Ovary (tissue), 9 donors: ENCODE results near the gene MPP2. TPM values are rescaled to one million over a fixed set of nuclear protein-coding genes. Genes with fewer than 3 reads are reported as not detected.
"Not testable (repeated sequence)": the region's sequence is repeated elsewhere in the genome, so short reads cannot be mapped to it uniquely, and the experiment has no call there.

Experiments
- DNase-seq, 5 donors: peaks; one replicate each; pipeline ENCODE4 v3.0.0-alpha.2; 2019 to 2020
- H3K27ac ChIP-seq, 2 donors: fragments of 200-600 bp; one replicate each; pipeline versions ENCODE4 v1.5.1 to v1.8.0; 2019 to 2022
- H3K27me3 ChIP-seq: fragments of 200-600 bp; one replicate; pipeline ENCODE4 v1.8.0; 2022
- H3K36me3 ChIP-seq: fragments of 200-600 bp; sonication (generic); one replicate; pipeline ENCODE4 v1.5.1; 2019
- H3K4me1 ChIP-seq: one replicate; pipeline ENCODE4 v1.8.1; 2013; ENCODE audit warnings: mild to moderate bottlenecking, moderate library complexity; ENCODE audit not compliant: insufficient read depth
- H3K4me3 ChIP-seq: fragments of 200-600 bp; sonication (generic); one replicate; pipeline ENCODE4 v1.5.1; 2017
- H3K9me3 ChIP-seq, 2 donors: fragments of 200-600 bp in 1 of 2; sonication (generic) in 1 of 2; one replicate each; pipeline versions ENCODE4 v1.5.1 to v1.8.1; 2013 to 2019; ENCODE audit warnings: mild to moderate bottlenecking in 1 of 2, moderate library complexity in 1 of 2
- EP300 ChIP-seq: sonication (generic); formaldehyde crosslinking; IDR thresholded peaks from one replicate; pipeline ENCODE4 v1.6.1; 2017; ENCODE audit warnings: antibody characterized with exemption
- POLR2A ChIP-seq: fragments of 450-650 bp; IDR thresholded peaks from one replicate; pipeline ENCODE4 v1.6.1; 2017; ENCODE audit warnings: antibody characterized with exemption, mild to moderate bottlenecking, moderate library complexity
- WGBS, 3 donors: extraction: QIAGEN DNeasy Blood & Tissue Kit in 1 of 3; methylation state at CpG; one replicate each; pipeline versions ENCODE4 v1.1.5 to v1.1.7; 2013 to 2017; 5-methylcytosine and 5-hydroxymethylcytosine counted together
- intact Hi-C, 4 donors: fragments of 100-400 bp; cut with DNase I; formaldehyde crosslinking; loops; one replicate each; pipeline versions ENCODE4 v1.11.0 to v1.15.1; 2022 to 2023
- polyA plus RNA-seq, 2 donors: library from polyadenylated mRNA; stranded (reverse); fragments of 200-250 nt in 1 of 2; fragments of 350-450 nt in 1 of 2; fragmentation: Illumina TruSeq in 1 of 2; extraction: RNeasy Lipid Tissue Mini Kit (QIAGEN cat#74804) in 1 of 2; gene quantifications; one replicate each; pipeline ENCODE4 v1.2.3, GENCODE V29; 2013 to 2014
- total RNA-seq, 7 donors: library from RNA; depleted of rRNA in 2 of 7; stranded (reverse); fragments of >200 nt in 2 of 7; fragmentation: NEBNext Ultra II Directional in 3 of 7; extraction: Animal tissue kit (Norgen Biotek cat#: 25700) in 3 of 7; gene quantifications; one replicate each; pipeline versions ENCODE4 v1.1.0 to v1.2.4, GENCODE V29; 2016 to 2023
- TF ChIP-seq, protein P1 (sequence below), 3 donors: fragments of 450-650 bp in 2 of 3; fragments of 200-600 bp in 1 of 3; IDR thresholded peaks; one replicate each; pipeline versions ENCODE4 v1.5.1 to v1.8.0; 2016 to 2022; ENCODE audit warnings: antibody characterized with exemption in 3 of 3, mild to moderate bottlenecking in 1 of 3
- donor health status: DM: no; HTN: no; CAD: no; lungs with moderate emphysema.
- donor health status: DM: no; HTN: no; CAD: no.
- donor health status: Bipolar disorder and iron deficiency.
- donor health status: DM: yes; HTN: yes; CAD: no.
- donor health status: DM: no; HTN: no; CAD: no.
- donor health status: DM: yes; HTN: yes; CAD: no.

MPP2 gene
- total and polyA plus RNA-seq, 9 donors, result 2.6 to 6.5 (median 4.9) TPM

GRCh38 chr17:43873815-43874214 is 33.5 kb downstream of the MPP2 start:
- intact Hi-C loops, result no loop called here
- H3K4me3 ChIP-seq, result no peak overlapping the region
- no peak overlapping the region for H3K27ac ChIP-seq
- H3K9me3 ChIP-seq, result no peaks in the 10 kb centered on the region
- DNase-seq, result no peak
- no peak for TF ChIP-seq EP300
- TF ChIP-seq, protein P1, sequence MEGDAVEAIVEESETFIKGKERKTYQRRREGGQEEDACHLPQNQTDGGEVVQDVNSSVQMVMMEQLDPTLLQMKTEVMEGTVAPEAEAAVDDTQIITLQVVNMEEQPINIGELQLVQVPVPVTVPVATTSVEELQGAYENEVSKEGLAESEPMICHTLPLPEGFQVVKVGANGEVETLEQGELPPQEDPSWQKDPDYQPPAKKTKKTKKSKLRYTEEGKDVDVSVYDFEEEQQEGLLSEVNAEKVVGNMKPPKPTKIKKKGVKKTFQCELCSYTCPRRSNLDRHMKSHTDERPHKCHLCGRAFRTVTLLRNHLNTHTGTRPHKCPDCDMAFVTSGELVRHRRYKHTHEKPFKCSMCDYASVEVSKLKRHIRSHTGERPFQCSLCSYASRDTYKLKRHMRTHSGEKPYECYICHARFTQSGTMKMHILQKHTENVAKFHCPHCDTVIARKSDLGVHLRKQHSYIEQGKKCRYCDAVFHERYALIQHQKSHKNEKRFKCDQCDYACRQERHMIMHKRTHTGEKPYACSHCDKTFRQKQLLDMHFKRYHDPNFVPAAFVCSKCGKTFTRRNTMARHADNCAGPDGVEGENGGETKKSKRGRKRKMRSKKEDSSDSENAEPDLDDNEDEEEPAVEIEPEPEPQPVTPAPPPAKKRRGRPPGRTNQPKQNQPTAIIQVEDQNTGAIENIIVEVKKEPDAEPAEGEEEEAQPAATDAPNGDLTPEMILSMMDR (IDR thresholded peaks at IDR 0.05), result no peak
- no peaks in the 10 kb centered on the region for H3K27me3 ChIP-seq
- WGBS, 3 donors, result 65 to 76% (median 71%) methylated on average over 6 of the region's 6 CpGs
- peaks cover 2% of the 10 kb centered on the region for H3K4me1 ChIP-seq
- H3K36me3 ChIP-seq, result no peaks in the 10 kb centered on the region

GRCh38 chr17:43873091-43873490 is 34.2 kb downstream of the MPP2 start:
- Histone ChIP-seq H3K9me3 (no peaks in the 10 kb centered on the region), H3K4me1 (no peaks in the 10 kb centered on the region), H3K36me3 (no peaks in the 10 kb centered on the region), H3K27ac (no peak overlapping the region), H3K4me3 (no peak overlapping the region), H3K27me3 (no peaks in the 10 kb centered on the region)
- DNase-seq, result no peak
- no peak for TF ChIP-seq EP300
- TF ChIP-seq, protein P1 (IDR thresholded peaks at IDR 0.05), result no peak
- TF ChIP-seq POLR2A, result no peak
- intact Hi-C loops, result no loop called here
- WGBS, 3 donors, result 52 to 61% (median 60%) methylated on average over 5 of the region's 5 CpGs

- Histone ChIP-seq H3K36me3 (no peaks in the 10 kb centered on the region), H3K27me3 (no peaks in the 10 kb centered on the region), H3K4me1 (no peaks in the 10 kb centered on the region), H3K9me3 (no peaks in the 10 kb centered on the region), H3K4me3 (no peak overlapping the region), H3K27ac (no peak overlapping the region)
- TF ChIP-seq POLR2A (no peak), EP300 (no peak)
- TF ChIP-seq, protein P1 (IDR thresholded peaks at IDR 0.05), result no peak
- no peak for DNase-seq
- intact Hi-C loops, result no loop called here
- WGBS, 3 donors, result 57 to 69% (median 61%) methylated on average over 14 of the region's 14 CpGs
Observed at GRCh38 chr17:43871946-43872690, 35.2 kb downstream of the MPP2 start.

DNA sequence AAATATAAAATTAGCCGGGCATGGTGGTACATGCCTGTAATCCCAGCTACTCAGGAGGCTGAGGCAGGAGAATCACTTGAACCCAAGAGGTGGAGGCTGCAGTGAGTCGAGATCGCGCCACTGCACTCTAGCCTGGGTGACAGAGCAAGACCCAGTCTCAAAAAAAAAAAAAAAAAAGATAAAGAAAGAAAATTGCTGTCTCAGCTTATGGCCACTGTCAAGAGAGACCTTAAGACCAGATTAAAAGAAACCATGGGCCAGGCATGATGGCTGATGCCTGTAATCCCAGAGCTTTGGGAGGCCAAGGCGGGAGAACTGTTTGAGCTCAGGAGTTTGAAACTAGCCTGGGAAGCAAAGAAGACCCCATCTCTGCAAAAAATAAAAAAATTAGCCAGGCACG is 38.3 kb downstream of the MPP2 start:
- H3K27me3 ChIP-seq, H3K4me1 ChIP-seq, DNase-seq, H3K27ac ChIP-seq, H3K9me3 ChIP-seq, H3K36me3 ChIP-seq, intact Hi-C loops, H3K4me3 ChIP-seq: not testable (repeated sequence)
- WGBS, 3 donors, result 76 to 89% (median 78%) methylated on average over 6 of the region's 6 CpGs

- DNase-seq, result no peak
- Histone ChIP-seq H3K4me1 (no peaks in the 10 kb centered on the region), H3K27me3 (no peaks in the 10 kb centered on the region), H3K4me3 (no peak overlapping the region), H3K36me3 (no peaks in the 10 kb centered on the region), H3K9me3 (no peaks in the 10 kb centered on the region), H3K27ac (no peak overlapping the region)
- TF ChIP-seq, protein P1 (IDR thresholded peaks at IDR 0.05), result no peak
- TF ChIP-seq EP300, result no peak
- no peak for TF ChIP-seq POLR2A
- intact Hi-C loops, result no loop called here
- WGBS, 3 donors, result 85 to 92% (median 89%) methylated on average over 10 of the region's 10 CpGs
Observed at GRCh38 chr17:43868226-43868994, 38.9 kb downstream of the MPP2 start.
